Activated effector memory CD4-positive, alpha-beta T cell treated with Interleukin-2 at 50 U/mL for 16 hours (primary cell): ENCODE results near the gene TRIM63.
A peak's percentile ranks its signal among the peaks of the same experiment; 100 is the strongest.
"Not testable (repeated sequence)": the region's sequence is repeated elsewhere in the genome, so short reads cannot be mapped to it uniquely, and the experiment has no call there.

ENCODE experiments used
- DNase-seq: peaks from one replicate; pipeline ENCODE4 v3.0.0-alpha.2; 2020

Gene TRIM63

DNA sequence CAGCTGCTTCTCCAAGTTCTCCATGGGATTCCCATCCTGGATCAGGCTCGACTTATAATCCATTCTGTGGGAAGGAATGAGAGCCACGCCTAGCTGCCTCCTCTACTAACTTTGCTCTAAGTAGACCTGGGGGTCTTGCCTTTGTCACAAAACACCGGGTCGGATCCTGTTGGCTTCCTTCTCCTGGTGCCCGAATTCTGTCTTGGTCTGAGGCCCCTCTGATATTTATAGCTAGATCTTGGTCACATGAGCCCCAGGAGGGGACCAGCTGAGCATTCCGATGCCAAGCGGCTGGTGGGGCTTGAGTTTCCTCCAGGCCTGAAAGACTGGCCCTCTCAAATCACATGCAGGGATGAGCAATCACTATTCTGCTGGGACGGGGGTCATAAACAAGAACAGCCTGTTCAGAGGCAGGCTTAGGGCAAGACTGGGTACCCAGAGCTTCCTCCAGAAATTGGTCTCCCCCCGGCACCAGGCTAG, at the start of gene TRIM63:
Gene TRIM63 (minus strand): TSS at position 199 of the 480 bp plus-strand sequence. CDS start 136 bp downstream, at position 63.
- no peak for DNase-seq

DNA sequence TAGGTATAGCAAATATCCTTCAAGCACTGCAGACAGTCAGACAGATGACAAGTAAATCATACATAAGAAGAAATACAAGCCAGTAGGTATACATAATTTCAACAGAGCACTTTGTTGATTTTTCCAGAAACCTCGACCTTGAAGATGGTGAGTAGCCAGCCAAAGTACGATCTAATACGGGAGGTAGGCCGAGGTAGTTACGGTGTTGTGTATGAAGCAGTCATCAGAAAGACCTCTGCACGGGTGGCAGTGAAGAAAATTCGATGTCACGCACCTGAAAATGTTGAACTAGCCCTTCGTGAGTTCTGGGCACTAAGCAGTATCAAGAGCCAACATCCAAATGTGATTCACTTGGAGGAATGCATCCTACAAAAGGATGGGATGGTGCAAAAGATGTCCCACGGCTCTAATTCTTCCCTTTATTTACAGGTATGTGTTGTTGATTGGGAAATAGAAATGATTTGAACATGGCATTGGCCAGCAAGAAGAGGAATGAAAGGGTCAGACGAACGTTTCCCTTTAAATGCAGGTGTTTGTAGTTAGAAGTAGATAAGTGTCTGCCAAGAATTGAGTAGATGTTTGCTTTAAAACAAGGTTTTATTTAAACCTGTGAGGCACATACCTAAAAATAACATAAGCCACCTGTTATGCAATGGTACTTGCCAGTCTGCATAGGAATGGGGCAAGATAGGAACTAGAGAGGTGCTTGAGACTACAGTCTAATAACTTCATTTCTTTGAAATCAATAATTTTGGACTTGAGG, 46.9 kb upstream of the TRIM63 start:
- no peak for DNase-seq

DNA sequence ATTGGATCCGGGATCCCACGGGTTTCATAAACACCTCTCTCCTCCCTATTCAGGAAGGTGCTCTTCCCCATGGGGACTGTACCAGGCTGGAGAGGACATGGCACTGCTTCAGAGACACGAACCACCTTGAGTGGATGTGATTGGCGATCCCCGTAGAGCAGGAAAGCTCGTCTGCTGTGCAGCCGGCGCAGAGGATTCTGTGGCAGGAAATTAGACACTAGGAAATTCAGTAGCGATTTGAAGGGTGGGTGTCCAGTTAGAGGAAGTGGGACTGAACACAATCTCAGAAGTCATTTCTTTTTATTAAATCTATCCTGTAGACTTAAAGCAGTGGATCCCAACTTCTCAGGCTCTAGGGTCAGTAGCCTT, 45.0 kb upstream of the TRIM63 start:
- no peak for DNase-seq

- DNase-seq, result peak; percentile 95
These were observed 44.3 kb upstream of the TRIM63 start, which contains the start of gene PDIK1L for GRCh38 chr1:26111530-26112406. Gene PDIK1L (plus strand): TSS chr1:26111824. CDS start chr1:26114309, 2,485 bp downstream.

DNA sequence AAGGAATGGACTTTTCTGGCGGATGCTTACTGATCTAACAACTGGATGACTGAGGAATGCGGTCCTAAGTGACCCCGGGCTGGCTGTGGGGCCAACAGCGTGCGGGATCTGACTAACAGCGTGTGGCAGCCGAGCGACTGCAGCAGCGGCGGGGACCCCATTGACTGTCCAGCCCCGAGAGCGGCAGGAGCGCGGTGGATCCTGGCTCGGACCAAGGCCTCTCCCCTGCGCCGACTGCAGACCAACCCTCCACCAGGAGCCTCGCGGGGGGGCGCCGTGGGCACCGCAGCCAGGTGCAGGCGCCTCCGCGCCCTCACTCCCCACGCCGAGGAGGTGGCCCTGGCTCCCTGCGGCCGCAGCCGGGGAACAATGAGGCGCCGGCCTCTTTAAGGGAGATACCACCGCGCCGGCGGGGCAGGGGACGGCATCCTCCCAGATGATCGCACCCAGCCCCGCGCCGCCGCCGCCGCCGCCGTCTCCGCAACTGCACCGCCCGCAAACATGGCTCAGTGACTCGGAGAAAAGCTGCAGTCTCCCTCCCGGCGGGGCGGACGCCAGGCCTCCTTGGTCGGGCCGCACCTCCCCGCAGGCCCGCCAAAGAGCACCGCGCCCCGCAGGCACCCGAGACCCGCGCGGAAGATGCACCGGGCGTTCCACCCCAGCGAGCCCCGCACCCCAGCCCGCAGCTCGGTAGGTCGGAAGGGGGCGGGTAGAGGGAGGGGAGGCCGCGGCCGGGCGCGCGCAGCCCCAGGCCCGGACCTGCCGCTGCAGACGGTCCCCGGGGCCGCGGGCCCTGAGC, 43.5 kb upstream of the TRIM63 start:
- peak; percentile 71 for DNase-seq

DNA sequence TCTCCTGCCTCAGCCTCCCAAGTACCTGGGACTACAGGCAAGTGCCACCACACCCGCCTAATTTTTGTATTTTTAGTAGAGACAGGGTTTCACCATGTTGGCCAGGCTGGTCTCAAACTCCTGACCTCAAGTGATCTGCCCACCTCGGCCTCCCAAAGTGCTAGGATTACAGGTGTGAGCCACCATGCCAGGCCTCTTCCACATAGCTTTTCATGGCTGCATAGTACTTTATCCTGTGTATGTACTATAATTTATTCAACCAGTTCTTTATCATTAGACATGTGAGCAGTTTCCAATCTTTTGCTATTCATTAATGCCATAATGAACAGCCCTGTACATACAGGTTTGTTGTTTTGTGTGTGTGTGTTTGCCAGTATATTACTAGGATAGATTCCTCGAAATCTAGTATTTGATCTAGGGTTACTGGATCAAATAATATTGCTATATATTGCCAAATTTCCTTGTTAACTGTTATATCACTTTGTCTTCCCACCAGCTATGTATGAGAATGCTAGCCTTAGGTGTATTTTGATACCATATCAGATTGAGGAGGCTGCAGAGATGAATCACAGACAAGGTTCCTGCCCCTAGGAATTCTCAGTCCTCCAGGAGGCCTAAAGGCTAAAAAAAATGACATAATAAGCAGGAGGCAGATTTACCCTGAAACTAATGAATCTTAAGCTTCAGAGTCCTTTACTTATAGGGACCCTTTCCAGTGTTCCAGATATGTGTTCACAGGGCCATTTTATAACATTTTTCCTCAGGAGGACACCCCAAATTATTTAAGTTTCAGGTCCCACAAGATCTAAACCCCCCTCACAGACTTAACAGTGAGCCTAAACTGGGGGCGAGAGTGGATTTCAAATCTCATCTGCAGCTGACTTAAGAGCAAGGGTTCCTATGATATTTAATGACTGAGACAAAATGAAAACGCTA, 42.1 kb upstream of the TRIM63 start:
- no peak for DNase-seq

DNA sequence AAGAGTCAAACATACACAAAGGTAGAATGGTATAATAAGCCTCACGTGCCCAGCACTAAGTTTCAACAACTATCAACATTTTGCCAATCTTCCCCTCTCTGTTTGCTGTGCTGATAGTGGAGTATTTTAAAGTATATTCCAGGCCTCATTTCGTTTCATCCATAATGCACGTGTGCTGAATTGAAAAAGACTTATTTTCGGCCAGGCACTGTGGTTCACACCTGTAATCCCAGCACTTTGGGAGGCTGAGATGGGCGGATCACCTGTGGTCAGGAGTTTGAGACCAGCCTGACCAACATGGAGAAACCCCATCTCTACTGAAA, 37.8 kb upstream of the TRIM63 start:
- not testable (repeated sequence) for DNase-seq

DNA sequence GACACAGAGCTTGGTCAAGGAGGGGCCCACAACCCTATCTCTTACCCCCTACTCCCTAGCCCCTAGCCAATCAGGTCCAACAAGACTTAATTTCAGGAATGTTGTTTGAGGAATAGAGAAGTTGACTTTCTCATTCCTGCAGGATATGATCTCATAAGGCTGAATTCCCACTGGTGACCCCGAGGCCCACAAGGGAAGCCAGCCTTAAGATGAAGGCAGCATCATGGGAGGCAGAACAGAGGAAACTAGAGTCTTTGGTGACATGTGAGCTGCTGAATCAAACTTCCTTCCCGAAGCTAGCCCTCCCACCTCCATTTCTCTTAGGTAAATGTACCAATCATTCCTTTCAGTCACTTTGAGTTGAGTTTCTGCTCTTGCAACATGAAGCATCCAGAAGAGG, 35.1 kb upstream of the TRIM63 start:
- no peak for DNase-seq

GRCh38 chr1:26102119-26102518, 34.7 kb upstream of the TRIM63 start:
- DNase-seq, result no peak

- DNase-seq, result not testable (repeated sequence)
These were observed 32.8 kb upstream of the TRIM63 start for GRCh38 chr1:26100204-26100603.

- no peak for DNase-seq
These were observed 32.4 kb upstream of the TRIM63 start for GRCh38 chr1:26099780-26100179.

DNA sequence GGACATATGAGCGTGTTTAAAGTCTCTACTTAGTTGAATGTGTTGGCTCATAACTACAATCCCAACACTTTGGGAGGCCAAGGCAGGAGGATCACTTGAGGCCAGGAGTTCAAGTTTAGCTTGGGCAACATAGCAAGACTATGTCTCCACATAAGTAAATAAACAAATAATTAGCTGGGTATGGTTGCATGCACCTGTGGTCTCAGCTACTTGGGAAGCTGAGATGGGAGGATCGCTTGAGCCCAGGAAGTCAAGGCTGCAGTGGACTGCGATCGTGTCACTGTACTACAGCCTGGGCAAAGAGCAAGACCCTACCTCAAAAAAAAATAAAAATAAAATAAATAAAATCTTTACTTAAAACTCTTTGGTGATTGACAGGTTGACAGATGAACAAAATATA, 31.2 kb upstream of the TRIM63 start:
- no peak for DNase-seq

GRCh38 chr1:26097696-26098095, 30.3 kb upstream of the TRIM63 start:
- no peak for DNase-seq

DNA sequence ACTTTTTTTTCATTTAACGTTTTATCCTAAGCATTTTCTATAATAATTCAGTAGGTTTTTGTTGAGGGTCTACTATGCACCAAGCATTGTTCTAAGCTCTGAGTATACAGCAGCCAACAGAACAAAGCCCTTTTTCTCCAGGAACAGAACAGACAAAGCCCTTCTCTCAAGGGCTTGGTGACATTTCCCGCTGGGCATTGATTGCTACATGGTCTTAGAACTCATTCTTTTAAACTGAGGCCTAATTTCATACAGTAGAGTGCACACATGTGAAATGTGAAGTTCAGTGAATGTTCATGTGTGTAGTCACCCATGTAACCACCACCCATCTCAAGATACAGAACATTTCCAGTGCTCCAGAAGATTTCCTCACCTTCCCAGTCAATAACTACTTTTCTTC, 29.0 kb upstream of the TRIM63 start:
- no peak for DNase-seq

DNA sequence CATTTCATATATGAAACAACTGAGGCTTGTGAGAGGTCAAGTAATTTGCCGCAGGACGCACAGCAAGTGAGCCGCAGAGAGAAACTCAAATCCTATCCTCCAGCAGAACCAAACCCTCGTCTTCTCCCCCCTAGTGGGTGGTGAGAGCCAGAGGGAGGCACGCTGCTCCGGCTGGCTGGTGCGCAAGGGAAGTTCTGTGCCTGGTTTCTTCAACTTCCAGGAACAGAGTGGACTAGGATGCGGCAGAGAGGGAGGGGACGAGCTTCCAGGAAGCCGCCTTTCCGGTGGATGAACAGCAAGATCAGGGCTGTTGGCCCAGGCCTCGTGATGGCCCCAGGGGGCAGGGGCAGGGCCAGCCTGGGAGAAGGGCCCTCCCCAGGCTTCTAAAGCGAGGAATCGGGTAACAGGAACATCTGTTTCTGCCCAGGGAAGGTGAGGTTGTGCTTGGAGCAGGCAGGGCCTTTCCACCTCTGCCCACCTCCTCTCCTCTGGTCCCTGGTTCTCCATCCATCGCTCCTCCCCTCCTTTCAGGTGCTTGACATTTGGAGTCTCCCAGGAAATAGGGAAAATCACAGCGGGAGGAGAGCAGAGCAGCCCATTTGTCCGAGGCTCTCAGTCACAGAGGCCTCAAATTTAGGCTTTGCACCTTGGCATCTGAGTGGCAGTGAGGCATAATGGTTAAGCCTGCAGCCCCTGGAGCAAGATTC, 27.4 kb upstream of the TRIM63 start:
- no peak for DNase-seq

GRCh38 chr1:26094076-26094669, 26.7 kb upstream of the TRIM63 start:
- no peak for DNase-seq

DNA sequence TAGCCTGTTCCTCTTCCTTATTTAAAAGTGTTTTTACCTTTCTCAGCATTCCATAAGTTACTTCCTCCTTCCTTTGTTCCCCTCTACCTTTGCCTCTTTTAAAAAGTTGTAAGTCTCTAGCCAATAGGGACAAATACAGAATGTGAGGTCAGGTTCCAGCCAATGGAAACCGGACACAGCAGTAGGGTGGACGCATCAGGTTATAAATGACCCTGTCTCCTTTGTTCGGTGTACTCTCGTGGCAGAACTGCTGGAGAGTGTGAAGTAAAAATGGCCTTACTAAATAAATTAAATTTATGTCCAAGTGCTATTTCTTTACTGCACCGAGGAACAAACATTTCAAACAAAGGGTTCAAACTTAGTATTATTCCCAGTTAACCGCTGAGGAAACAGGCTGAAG, 26.1 kb upstream of the TRIM63 start:
- not testable (repeated sequence) for DNase-seq

DNA sequence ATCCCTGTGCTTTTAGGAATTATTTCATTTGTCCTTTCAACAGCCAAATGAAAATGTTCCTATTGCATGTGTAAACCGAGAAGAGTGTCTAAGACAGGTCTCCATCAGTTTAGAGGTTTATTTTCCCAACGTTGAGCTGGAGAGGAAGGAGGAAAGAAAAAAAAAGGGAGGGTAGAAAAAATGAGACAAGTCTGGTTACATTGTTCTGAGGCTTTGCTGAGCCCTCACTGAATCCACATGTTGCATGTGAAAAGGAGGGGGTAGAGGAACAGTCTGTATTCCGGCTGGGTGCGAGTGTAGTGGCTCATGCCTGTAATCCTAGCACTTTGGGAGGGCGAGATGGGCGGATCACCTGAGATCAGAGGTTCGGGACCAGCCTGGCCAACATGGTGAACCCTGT, 25.0 kb upstream of the TRIM63 start:
- no peak for DNase-seq

- DNase-seq, result no peak
These were observed 23.5 kb upstream of the TRIM63 start for GRCh38 chr1:26090893-26091292.

- DNase-seq, result no peak
These were observed 21.7 kb upstream of the TRIM63 start for GRCh38 chr1:26089125-26089524.

DNA sequence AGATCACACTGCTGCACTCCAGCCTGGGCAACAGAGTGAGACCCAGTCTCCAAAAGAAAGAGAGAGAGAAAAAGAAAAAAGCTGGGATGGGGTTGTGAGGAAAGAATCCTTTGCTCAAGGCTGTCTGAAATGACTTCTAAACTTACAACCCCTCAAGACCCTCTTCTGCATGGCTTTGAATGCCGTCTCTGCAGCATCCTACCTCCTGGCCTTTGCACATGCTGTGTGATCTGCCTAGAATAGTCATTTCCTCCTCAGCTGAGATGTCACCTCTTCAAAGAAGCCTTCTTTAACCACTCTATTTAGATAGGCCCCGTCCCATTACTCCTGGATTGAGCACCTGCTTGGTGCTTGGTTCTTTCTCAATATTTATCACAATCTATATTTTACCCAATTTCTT, 17.4 kb upstream of the TRIM63 start:
- DNase-seq, result no peak
